Measurements from ENCODE around the gene ARHGEF3.

- no peak for TF ChIP-seq EZH2 (IDR thresholded peaks at IDR 0.05)
- TF ChIP-seq POLR2AphosphoS5 (IDR thresholded peaks at IDR 0.05; ENCODE audit: borderline replicate concordance, low read depth, low read length), result no peak
These were observed 11.3 kb upstream of the ARHGEF3 start for GRCh38 chr3:56812754-56813652.

Measured in SK-N-MC (cell line).